ENCODE measurements around the gene MSRB3. TPM values are rescaled to one million over a fixed set of nuclear protein-coding genes. Genes with fewer than 3 reads are reported as not detected.
A peak's percentile ranks its signal among the peaks of the same experiment; 100 is the strongest.

Gene MSRB3
- total and polyA plus RNA-seq, 2 of the 4 experiments (the other 2 are of a cell fraction): 31.7 to 35.7 TPM

GRCh38 chr12:65432651-65433050, 154.2 kb downstream of the MSRB3 start:
- DNase-seq (no peak), ATAC-seq (ENCODE audit: low read depth) (no peak)
- H2AFZ ChIP-seq (replicated peaks; ENCODE audit: low read length, poor library complexity): no peak overlapping the region
- H3K27me3 ChIP-seq (ENCODE audit: control insufficient read depth, insufficient read depth, low read length): no peaks in the 10 kb centered on the region
- H3K56ac ChIP-seq (ENCODE audit: extremely low read depth, insufficient read depth, low read length): no peak overlapping the region
- peak overlapping the region; percentile 39; the same call in 1 of the 2 replicates for H2BK120ac ChIP-seq (ENCODE audit: low read depth, low read length)
- in situ Hi-C loops (cut with MboI; ENCODE audit: low sequenced_read_pairs) (no loop called here), intact Hi-C loops (cut with micrococcal nuclease) (loop anchor here (5.0 kb wide), 1 partner anchor 105 kb away; no protein-coding TSS in a partner anchor), dilution Hi-C loops (cut with HindIII; ENCODE audit: low sequenced_read_pairs, unreplicated experiment) (no loop called here)
- H2BK20ac ChIP-seq (ENCODE audit: low read depth, low read length): no peak overlapping the region; the same call in 1 of the 2 replicates
- H3K23ac ChIP-seq (ENCODE audit: low read depth, low read length): no peak overlapping the region
- 0 out of 4 replicates have a peak overlapping the region, but pooled peaks of 1 of the 2 experiments have one; percentile 4 for H4K8ac ChIP-seq (ENCODE audit: low read depth in 2 of 2, low read length in 2 of 2)
- peak overlapping the region; percentile 49; the same call in 1 of the 2 replicates for H3K14ac ChIP-seq (replicated peaks; ENCODE audit: low read depth, low read length)
- H2BK15ac ChIP-seq (ENCODE audit: low read depth, low read length): no peak overlapping the region
- WGBS, 2 experiments (ENCODE audit: extremely low coverage in 2 of 2, insufficient read length in 1 of 2): no CpG with 5 or more reads among the region's 1 CpG
- peaks cover 8% of the 10 kb centered on the region for H3K9me1 ChIP-seq (ENCODE audit: insufficient read depth, low read length)
- TF ChIP-seq FOS (IDR thresholded peaks at IDR 0.05; ENCODE audit: low read depth, low read length): no peak
- no peak for TF ChIP-seq SMC3 (IDR thresholded peaks at IDR 0.05; ENCODE audit: low read depth, low read length)
- TF ChIP-seq USF2 (IDR thresholded peaks at IDR 0.05; ENCODE audit: low read depth, low read length): no peak
- TF ChIP-seq POLR2A (IDR thresholded peaks at IDR 0.05; ENCODE audit: low read depth, low read length): no peak
- TF ChIP-seq CEBPB (IDR thresholded peaks at IDR 0.05; ENCODE audit: low read depth, low read length): no peak
- no peak for TF ChIP-seq MAZ (IDR thresholded peaks at IDR 0.05; ENCODE audit: borderline replicate concordance, low read depth, low read length)
- TF ChIP-seq BHLHE40 (IDR thresholded peaks at IDR 0.05; ENCODE audit: low read depth, low read length): no peak
- no peak overlapping the region for H3K27ac ChIP-seq (ENCODE audit: insufficient read depth, low read length)
- H2BK5ac ChIP-seq (ENCODE audit: low read depth, low read length, poor library complexity, severe bottlenecking): peak overlapping the region; percentile 93
- H3K79me1 ChIP-seq (ENCODE audit: low read depth in 1 of 2, low read length in 2 of 2): peaks cover 22 to 37% of the 10 kb centered on the region in 2 experiments
- H2AK5ac ChIP-seq (ENCODE audit: low read depth, low read length): peak overlapping the region; percentile 41; the same call in 1 of the 2 replicates
- 0 out of 2 replicates have a peak overlapping the region, but pooled peaks have one; percentile 17 for H4K91ac ChIP-seq (ENCODE audit: insufficient read depth, low read depth, low read length)
- no TSS peak for BruUV-seq (replicated peaks)
- no peak overlapping the region for H3K4me2 ChIP-seq (ENCODE audit: low read depth, low read length)
- H3K4ac ChIP-seq (ENCODE audit: low read depth, low read length): no peak overlapping the region; the same call in 1 of the 2 replicates
- POLR2A ChIA-PET (ENCODE audit: unreplicated experiment): no interaction called here
- no peaks in the 10 kb centered on the region for H3K9me3 ChIP-seq (ENCODE audit: control insufficient read depth, insufficient read depth, low read length)
- H4K5ac ChIP-seq (ENCODE audit: low read depth, low read length): peak overlapping the region; percentile 40; the same call in 1 of the 2 replicates
- no peak overlapping the region for H3K9ac ChIP-seq (ENCODE audit: low read depth, low read length)
- H3K4me3 ChIP-seq (ENCODE audit: insufficient read depth, low read depth, low read length): no peak overlapping the region
- no peaks in the 10 kb centered on the region; the same call in 1 of the 2 replicates for H3K36me3 ChIP-seq (ENCODE audit: control insufficient read depth, insufficient read depth, low read length)
- H3K4me1 ChIP-seq (ENCODE audit: control insufficient read depth, insufficient read depth, low read length): peaks cover 10% of the 10 kb centered on the region
- no peaks in the 10 kb centered on the region for H4K20me1 ChIP-seq (ENCODE audit: insufficient read depth, low read length)
- CTCF ChIA-PET: interaction anchor here (0.5 to 1.0 kb wide), 6 partner anchors 11 to 553 kb away, joined by 3 to 5 read pairs (median 3); no protein-coding TSS in a partner anchor
- no peak overlapping the region for H2AK9ac ChIP-seq (replicated peaks; ENCODE audit: low read depth, low read length, poor library complexity)
- peak overlapping the region; percentile 70; the same call in 1 of the 2 replicates for H3K18ac ChIP-seq (ENCODE audit: low read depth, low read length)

Data from IMR-90 (cell line).